Body of pancreas (tissue), 4 donors: ENCODE measurements around the gene MYCN.

Experiments used
- POLR2A ChIP-seq, 3 donors: fragments of 450-650 bp; IDR thresholded peaks; one replicate each; pipeline ENCODE4 v1.6.1; 2016; ENCODE audit warnings: antibody characterized with exemption in 3 of 3, mild to moderate bottlenecking in 2 of 3
- TF ChIP-seq, protein P1 (sequence below), 7 experiments: fragments of 450-650 bp in 4 of 7; fragments of 200-600 bp in 3 of 7; sonication (generic) in 3 of 7; IDR thresholded peaks; one replicate each; pipeline ENCODE4 v1.5.1; 2016 to 2019; ENCODE audit warnings: antibody characterized with exemption in 7 of 7

- TF ChIP-seq, protein P1, sequence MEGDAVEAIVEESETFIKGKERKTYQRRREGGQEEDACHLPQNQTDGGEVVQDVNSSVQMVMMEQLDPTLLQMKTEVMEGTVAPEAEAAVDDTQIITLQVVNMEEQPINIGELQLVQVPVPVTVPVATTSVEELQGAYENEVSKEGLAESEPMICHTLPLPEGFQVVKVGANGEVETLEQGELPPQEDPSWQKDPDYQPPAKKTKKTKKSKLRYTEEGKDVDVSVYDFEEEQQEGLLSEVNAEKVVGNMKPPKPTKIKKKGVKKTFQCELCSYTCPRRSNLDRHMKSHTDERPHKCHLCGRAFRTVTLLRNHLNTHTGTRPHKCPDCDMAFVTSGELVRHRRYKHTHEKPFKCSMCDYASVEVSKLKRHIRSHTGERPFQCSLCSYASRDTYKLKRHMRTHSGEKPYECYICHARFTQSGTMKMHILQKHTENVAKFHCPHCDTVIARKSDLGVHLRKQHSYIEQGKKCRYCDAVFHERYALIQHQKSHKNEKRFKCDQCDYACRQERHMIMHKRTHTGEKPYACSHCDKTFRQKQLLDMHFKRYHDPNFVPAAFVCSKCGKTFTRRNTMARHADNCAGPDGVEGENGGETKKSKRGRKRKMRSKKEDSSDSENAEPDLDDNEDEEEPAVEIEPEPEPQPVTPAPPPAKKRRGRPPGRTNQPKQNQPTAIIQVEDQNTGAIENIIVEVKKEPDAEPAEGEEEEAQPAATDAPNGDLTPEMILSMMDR (IDR thresholded peaks at IDR 0.05), result peak in 2 of 7 experiments; percentile 70 to 79
- TF ChIP-seq POLR2A (IDR thresholded peaks at IDR 0.05), result no peak
Measured at GRCh38 chr2:15939556-15939853, 845 bp upstream of the MYCN start.
